HEK293 (cell line): ENCODE measurements around the gene PARD6G.
A peak's percentile ranks its signal among the peaks of the same experiment; 100 is the strongest.

ENCODE experiments used
- GLIS1 ChIP-seq: fragments of 450-650 bp; formaldehyde crosslinking; IDR thresholded peaks from 2 replicates; pipeline ENCODE4 v1.5.1; 2016; ENCODE audit warnings: missing biosample characterization, missing genetic modification characterization
- GLIS2 ChIP-seq: fragments of 450-650 bp; formaldehyde crosslinking; IDR thresholded peaks from 2 replicates; pipeline ENCODE4 v1.5.1; 2016; ENCODE audit warnings: missing biosample characterization, missing genetic modification characterization
- KLF16 ChIP-seq: fragments of 450-650 bp; formaldehyde crosslinking; IDR thresholded peaks from 2 replicates; pipeline ENCODE4 v1.5.1; 2017; ENCODE audit warnings: missing biosample characterization, missing genetic modification characterization
- KLF9 ChIP-seq: fragments of 450-650 bp; formaldehyde crosslinking; IDR thresholded peaks from 2 replicates; pipeline ENCODE4 v1.5.1; 2016; ENCODE audit warnings: missing biosample characterization, missing genetic modification characterization, low read depth
- REPIN1 ChIP-seq: fragments of 450-650 bp; formaldehyde crosslinking; IDR thresholded peaks from 2 replicates; pipeline ENCODE4 v1.5.1; 2017; ENCODE audit warnings: missing biosample characterization, missing genetic modification characterization, low read depth
- SP3 ChIP-seq: fragments of 450-650 bp; formaldehyde crosslinking; IDR thresholded peaks from 2 replicates; pipeline ENCODE4 v1.5.1; 2016; ENCODE audit warnings: missing biosample characterization, missing genetic modification characterization
- ZBTB20 ChIP-seq: fragments of 450-650 bp; formaldehyde crosslinking; IDR thresholded peaks from 2 replicates; pipeline ENCODE4 v1.5.1; 2016; ENCODE audit warnings: missing biosample characterization, missing genetic modification characterization
- ZFHX2 ChIP-seq: fragments of 450-650 bp; formaldehyde crosslinking; conservative IDR thresholded peaks from 2 replicates; pipeline ENCODE4 v1.5.1; 2016; ENCODE audit warnings: missing biosample characterization, missing genetic modification characterization
- ZIC2 ChIP-seq: fragments of 450-650 bp; formaldehyde crosslinking; IDR thresholded peaks from 2 replicates; pipeline ENCODE4 v1.5.1; 2016; ENCODE audit warnings: missing biosample characterization, missing genetic modification characterization
- ZNF112 ChIP-seq: fragments of 450-650 bp; formaldehyde crosslinking; IDR thresholded peaks from 2 replicates; pipeline ENCODE4 v1.5.0; 2017; ENCODE audit warnings: missing biosample characterization, missing genetic modification characterization
- ZNF449 ChIP-seq: fragments of 450-650 bp; formaldehyde crosslinking; IDR thresholded peaks from 2 replicates; pipeline ENCODE4 v1.5.1; 2017; ENCODE audit warnings: missing biosample characterization, mild to moderate bottlenecking, missing genetic modification characterization, moderate library complexity
- ZNF658 ChIP-seq: fragments of 450-650 bp; formaldehyde crosslinking; IDR thresholded peaks from 2 replicates; pipeline ENCODE4; 2016; ENCODE audit warnings: missing biosample characterization, missing genetic modification characterization
- ZNF701 ChIP-seq: fragments of 450-650 bp; formaldehyde crosslinking; IDR thresholded peaks from 2 replicates; pipeline ENCODE4 v1.5.1; 2016; ENCODE audit warnings: missing biosample characterization, missing genetic modification characterization
- ZNF76 ChIP-seq: fragments of 450-650 bp; formaldehyde crosslinking; IDR thresholded peaks from 2 replicates; pipeline ENCODE4; 2016; ENCODE audit warnings: low read depth, missing biosample characterization, missing genetic modification characterization, borderline replicate concordance
- ZXDB ChIP-seq: fragments of 450-650 bp; formaldehyde crosslinking; IDR thresholded peaks from 2 replicates; pipeline ENCODE4 v1.5.1; 2016; ENCODE audit warnings: missing biosample characterization, missing genetic modification characterization
- TF ChIP-seq, protein P1 (sequence below): fragments of 450-650 bp; formaldehyde crosslinking; IDR thresholded peaks from 2 replicates; pipeline ENCODE4 v1.5.1; 2016; ENCODE audit warnings: missing biosample characterization, missing genetic modification characterization
- TF ChIP-seq, protein P2 (sequence below): fragments of 450-650 bp; formaldehyde crosslinking; IDR thresholded peaks from 2 replicates; pipeline ENCODE4 v1.5.1; 2017; ENCODE audit warnings: missing biosample characterization, missing genetic modification characterization
- TF ChIP-seq, protein P3 (sequence below): fragments of 450-650 bp; formaldehyde crosslinking; IDR thresholded peaks from 2 replicates; pipeline ENCODE4 v1.5.1; 2016; ENCODE audit warnings: missing biosample characterization, missing genetic modification characterization
- TF ChIP-seq, protein P4 (sequence below): fragments of 450-650 bp; formaldehyde crosslinking; IDR thresholded peaks from 2 replicates; pipeline ENCODE4 v1.5.1; 2016; ENCODE audit warnings: missing biosample characterization, missing genetic modification characterization, low read depth
- TF ChIP-seq, protein P5 (sequence below): fragments of 450-650 bp; formaldehyde crosslinking; IDR thresholded peaks from 2 replicates; pipeline ENCODE4 v1.5.1; 2016; ENCODE audit warnings: missing biosample characterization, missing genetic modification characterization

The PARD6G gene

DNA sequence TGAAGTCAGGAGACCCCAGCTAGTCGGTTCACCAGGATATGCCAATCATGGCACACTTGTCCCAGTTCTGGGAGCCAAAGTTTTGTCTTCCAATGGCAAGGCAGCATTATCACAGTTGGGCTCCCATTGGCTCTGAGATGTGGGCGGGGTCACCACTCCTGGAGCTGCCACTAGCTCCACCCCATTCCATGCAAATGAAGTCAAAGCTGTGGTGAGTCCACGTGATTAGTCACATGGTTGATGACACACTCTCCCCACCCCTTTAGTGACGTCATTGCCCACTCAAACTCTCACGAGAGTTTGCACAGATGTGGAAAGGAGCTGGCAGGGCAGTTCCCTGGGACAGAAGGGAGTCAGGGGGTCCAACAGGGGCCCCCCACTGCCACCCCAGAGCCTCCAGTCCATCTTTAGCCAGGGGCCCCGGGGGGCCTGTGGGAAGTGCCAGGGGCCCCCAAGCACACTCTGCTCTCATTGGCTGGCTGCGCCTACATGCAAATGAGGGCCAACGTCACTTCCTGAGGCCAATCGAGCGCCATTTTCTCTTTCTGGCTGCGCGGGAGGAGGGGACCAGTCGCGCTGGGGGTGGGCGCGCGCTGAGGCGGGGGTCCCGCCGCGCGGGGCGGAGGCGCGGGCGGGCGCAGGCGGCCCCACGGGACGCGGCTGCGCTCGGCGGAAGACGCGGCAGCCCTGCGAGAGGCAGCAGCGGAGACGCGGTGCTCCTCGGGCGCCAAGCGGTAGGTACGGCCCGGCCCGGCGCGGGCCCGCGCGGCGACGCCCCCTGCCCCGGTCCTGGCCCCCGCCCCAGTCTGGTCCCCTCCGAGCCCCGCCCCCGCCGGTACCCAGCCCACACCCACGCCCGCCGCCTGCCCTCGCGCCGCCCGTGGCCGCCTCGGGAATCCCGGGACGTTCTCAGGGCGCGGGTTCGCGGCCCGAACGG is 138.3 kb downstream of the PARD6G start, which contains the start of gene ADNP2 (continued):
- TF ChIP-seq, protein P1, sequence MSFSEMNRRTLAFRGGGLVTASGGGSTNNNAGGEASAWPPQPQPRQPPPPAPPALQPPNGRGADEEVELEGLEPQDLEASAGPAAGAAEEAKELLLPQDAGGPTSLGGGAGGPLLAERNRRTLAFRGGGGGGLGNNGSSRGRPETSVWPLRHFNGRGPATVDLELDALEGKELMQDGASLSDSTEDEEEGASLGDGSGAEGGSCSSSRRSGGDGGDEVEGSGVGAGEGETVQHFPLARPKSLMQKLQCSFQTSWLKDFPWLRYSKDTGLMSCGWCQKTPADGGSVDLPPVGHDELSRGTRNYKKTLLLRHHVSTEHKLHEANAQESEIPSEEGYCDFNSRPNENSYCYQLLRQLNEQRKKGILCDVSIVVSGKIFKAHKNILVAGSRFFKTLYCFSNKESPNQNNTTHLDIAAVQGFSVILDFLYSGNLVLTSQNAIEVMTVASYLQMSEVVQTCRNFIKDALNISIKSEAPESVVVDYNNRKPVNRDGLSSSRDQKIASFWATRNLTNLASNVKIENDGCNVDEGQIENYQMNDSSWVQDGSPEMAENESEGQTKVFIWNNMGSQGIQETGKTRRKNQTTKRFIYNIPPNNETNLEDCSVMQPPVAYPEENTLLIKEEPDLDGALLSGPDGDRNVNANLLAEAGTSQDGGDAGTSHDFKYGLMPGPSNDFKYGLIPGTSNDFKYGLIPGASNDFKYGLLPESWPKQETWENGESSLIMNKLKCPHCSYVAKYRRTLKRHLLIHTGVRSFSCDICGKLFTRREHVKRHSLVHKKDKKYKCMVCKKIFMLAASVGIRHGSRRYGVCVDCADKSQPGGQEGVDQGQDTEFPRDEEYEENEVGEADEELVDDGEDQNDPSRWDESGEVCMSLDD (tag by site-specific recombination): peak; percentile 95
- TF ChIP-seq, protein P2, sequence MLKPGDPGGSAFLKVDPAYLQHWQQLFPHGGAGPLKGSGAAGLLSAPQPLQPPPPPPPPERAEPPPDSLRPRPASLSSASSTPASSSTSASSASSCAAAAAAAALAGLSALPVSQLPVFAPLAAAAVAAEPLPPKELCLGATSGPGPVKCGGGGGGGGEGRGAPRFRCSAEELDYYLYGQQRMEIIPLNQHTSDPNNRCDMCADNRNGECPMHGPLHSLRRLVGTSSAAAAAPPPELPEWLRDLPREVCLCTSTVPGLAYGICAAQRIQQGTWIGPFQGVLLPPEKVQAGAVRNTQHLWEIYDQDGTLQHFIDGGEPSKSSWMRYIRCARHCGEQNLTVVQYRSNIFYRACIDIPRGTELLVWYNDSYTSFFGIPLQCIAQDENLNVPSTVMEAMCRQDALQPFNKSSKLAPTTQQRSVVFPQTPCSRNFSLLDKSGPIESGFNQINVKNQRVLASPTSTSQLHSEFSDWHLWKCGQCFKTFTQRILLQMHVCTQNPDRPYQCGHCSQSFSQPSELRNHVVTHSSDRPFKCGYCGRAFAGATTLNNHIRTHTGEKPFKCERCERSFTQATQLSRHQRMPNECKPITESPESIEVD (tag by site-specific recombination): no peak
- TF ChIP-seq ZBTB20 (tag by site-specific recombination): peak; percentile 50; the same call in 1 of the 2 replicates
- TF ChIP-seq REPIN1 (tag by site-specific recombination): no peak
- peak; percentile 32; the same call in 1 of the 2 replicates for TF ChIP-seq ZIC2 (tag by site-specific recombination)
- peak; percentile 81 for TF ChIP-seq KLF16 (tag by site-specific recombination)
- TF ChIP-seq, protein P3, sequence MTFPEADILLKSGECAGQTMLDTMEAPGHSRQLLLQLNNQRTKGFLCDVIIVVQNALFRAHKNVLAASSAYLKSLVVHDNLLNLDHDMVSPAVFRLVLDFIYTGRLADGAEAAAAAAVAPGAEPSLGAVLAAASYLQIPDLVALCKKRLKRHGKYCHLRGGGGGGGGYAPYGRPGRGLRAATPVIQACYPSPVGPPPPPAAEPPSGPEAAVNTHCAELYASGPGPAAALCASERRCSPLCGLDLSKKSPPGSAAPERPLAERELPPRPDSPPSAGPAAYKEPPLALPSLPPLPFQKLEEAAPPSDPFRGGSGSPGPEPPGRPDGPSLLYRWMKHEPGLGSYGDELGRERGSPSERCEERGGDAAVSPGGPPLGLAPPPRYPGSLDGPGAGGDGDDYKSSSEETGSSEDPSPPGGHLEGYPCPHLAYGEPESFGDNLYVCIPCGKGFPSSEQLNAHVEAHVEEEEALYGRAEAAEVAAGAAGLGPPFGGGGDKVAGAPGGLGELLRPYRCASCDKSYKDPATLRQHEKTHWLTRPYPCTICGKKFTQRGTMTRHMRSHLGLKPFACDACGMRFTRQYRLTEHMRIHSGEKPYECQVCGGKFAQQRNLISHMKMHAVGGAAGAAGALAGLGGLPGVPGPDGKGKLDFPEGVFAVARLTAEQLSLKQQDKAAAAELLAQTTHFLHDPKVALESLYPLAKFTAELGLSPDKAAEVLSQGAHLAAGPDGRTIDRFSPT (tag by site-specific recombination): peak; percentile 17; the same call in 1 of the 2 replicates
- peak; percentile 84 for TF ChIP-seq GLIS1 (tag by site-specific recombination)
- peak; percentile 99 for TF ChIP-seq GLIS2
- TF ChIP-seq ZNF76 (tag by site-specific recombination): peak; percentile 63; the same call in 1 of the 2 replicates
- peak; percentile 89 for TF ChIP-seq SP3
- no peak for TF ChIP-seq ZNF449 (tag by site-specific recombination)
- 0 out of 2 replicates have a peak, but pooled peaks have one; percentile 26 for TF ChIP-seq ZFHX2
- peak; percentile 88 for TF ChIP-seq ZXDB (tag by site-specific recombination)
- TF ChIP-seq, protein P4, sequence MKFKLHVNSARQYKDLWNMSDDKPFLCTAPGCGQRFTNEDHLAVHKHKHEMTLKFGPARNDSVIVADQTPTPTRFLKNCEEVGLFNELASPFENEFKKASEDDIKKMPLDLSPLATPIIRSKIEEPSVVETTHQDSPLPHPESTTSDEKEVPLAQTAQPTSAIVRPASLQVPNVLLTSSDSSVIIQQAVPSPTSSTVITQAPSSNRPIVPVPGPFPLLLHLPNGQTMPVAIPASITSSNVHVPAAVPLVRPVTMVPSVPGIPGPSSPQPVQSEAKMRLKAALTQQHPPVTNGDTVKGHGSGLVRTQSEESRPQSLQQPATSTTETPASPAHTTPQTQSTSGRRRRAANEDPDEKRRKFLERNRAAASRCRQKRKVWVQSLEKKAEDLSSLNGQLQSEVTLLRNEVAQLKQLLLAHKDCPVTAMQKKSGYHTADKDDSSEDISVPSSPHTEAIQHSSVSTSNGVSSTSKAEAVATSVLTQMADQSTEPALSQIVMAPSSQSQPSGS: peak; percentile 100
- TF ChIP-seq, protein P5, sequence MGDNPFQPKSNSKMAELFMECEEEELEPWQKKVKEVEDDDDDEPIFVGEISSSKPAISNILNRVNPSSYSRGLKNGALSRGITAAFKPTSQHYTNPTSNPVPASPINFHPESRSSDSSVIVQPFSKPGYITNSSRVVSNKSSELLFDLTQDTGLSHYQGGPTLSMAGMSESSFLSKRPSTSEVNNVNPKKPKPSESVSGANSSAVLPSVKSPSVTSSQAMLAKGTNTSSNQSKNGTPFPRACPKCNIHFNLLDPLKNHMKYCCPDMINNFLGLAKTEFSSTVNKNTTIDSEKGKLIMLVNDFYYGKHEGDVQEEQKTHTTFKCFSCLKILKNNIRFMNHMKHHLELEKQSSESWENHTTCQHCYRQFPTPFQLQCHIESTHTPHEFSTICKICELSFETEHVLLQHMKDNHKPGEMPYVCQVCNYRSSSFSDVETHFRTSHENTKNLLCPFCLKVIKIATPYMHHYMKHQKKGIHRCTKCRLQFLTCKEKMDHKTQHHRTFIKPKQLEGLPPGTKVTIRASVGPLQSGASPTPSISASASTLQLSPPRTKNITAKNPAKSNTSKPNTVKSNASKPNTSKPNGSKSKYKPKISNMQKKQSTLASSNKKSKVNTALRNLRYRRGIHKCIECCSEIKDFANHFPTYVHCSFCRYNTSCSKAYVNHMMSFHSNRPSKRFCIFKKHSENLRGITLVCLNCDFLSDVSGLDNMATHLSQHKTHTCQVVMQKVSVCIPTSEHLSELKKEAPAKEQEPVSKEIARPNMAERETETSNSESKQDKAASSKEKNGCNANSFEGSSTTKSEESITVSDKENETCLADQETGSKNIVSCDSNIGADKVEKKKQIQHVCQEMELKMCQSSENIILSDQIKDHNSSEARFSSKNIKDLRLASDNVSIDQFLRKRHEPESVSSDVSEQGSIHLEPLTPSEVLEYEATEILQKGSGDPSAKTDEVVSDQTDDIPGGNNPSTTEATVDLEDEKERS: no peak
- no peak for TF ChIP-seq ZNF701 (tag by site-specific recombination)
- TF ChIP-seq ZNF112 (tag by site-specific recombination): no peak
- TF ChIP-seq KLF9 (tag by site-specific recombination): peak; percentile 73; the same call in 1 of the 2 replicates
- no peak for TF ChIP-seq ZNF658 (tag by site-specific recombination)
